K562 (cell line): ENCODE data around the gene CTBS. TPM values are rescaled to one million over a fixed set of nuclear protein-coding genes. Genes with fewer than 3 reads are reported as not detected.
A peak's percentile ranks its signal among the peaks of the same experiment; 100 is the strongest.

Experiments
- BRCA1 ChIP-seq, 2 experiments: fragments of 450-650 bp in 1 of 2; sonication (generic) in 1 of 2; formaldehyde crosslinking in 1 of 2; IDR thresholded peaks; 2 replicates each; pipeline versions ENCODE4 v1.5.0 to v1.6.1; 2017 to 2020; ENCODE audit warnings: mild to moderate bottlenecking in 1 of 2, missing genetic modification reagents in 1 of 2
- CTBP1 ChIP-seq: fragments of 450-650 bp; IDR thresholded peaks from 2 replicates; pipeline ENCODE4 v1.6.1; 2016; ENCODE audit warnings: borderline replicate concordance
- E2F1 ChIP-seq: sonication (generic); formaldehyde crosslinking; IDR thresholded peaks from 2 replicates; pipeline ENCODE4 v1.8.1; 2023; ENCODE audit warnings: mild to moderate bottlenecking, missing genetic modification reagents, moderate library complexity
- FOXK2 ChIP-seq, 2 experiments: fragments of 450-650 bp; IDR thresholded peaks in 1 of 2; conservative IDR thresholded peaks in 1 of 2; 2 replicates each; pipeline ENCODE4 v1.6.1; 2016; ENCODE audit warnings: low read depth in 2 of 2, mild to moderate bottlenecking in 1 of 2
- GATAD2A ChIP-seq: fragments of 450-650 bp; IDR thresholded peaks from 2 replicates; pipeline ENCODE4 v1.6.1; 2017
- GTF3C2 ChIP-seq: IDR thresholded peaks from 3 replicates; pipeline ENCODE4 v1.6.1; 2011; ENCODE audit warnings: borderline replicate concordance, mild to moderate bottlenecking, moderate library complexity; ENCODE audit not compliant: insufficient read length; ENCODE audit errors: extremely low read depth
- KDM2B ChIP-seq: fragments of 250-450 bp; sonication (Bioruptor Pico); IDR thresholded peaks from 2 replicates; pipeline ENCODE4 v1.8.0; 2021; ENCODE audit warnings: mild to moderate bottlenecking, moderate library complexity
- KLF16 ChIP-seq: IDR thresholded peaks from 2 replicates; pipeline ENCODE4 v1.6.1; 2016; ENCODE audit warnings: antibody characterized with exemption
- MCM2 ChIP-seq: fragments of 450-650 bp; IDR thresholded peaks from 2 replicates; pipeline ENCODE4 v1.6.1; 2017; ENCODE audit warnings: low read depth, mild to moderate bottlenecking
- MTA1 ChIP-seq: fragments of 450-650 bp; IDR thresholded peaks from 2 replicates; pipeline ENCODE4 v1.6.1; 2017; ENCODE audit warnings: borderline replicate concordance
- NCOA6 ChIP-seq: fragments of 450-650 bp; IDR thresholded peaks from 2 replicates; pipeline ENCODE4 v1.6.1; 2017; ENCODE audit warnings: mild to moderate bottlenecking
- PBX2 ChIP-seq, 2 experiments: IDR thresholded peaks in 1 of 2; conservative IDR thresholded peaks in 1 of 2; 2 replicates each; pipeline ENCODE4 v1.6.1; 2016; ENCODE audit warnings: low read depth in 2 of 2, mild to moderate bottlenecking in 1 of 2, missing compliant biosample characterization in 1 of 2, missing genetic modification characterization in 1 of 2, moderate library complexity in 1 of 2
- POLR2B ChIP-seq: fragments of 450-650 bp; IDR thresholded peaks from 2 replicates; pipeline ENCODE4 v1.6.1; 2018; ENCODE audit warnings: low read depth; ENCODE audit not compliant: partially characterized antibody
- RBM25 ChIP-seq: fragments of 200-400 bp; formaldehyde crosslinking; IDR thresholded peaks from 2 replicates; pipeline ENCODE4 v1.6.1; 2018; ENCODE audit warnings: low read length, low read depth, moderate library complexity; ENCODE audit not compliant: severe bottlenecking
- SMAD4 ChIP-seq: fragments of 250-450 bp; sonication (Bioruptor Pico); conservative IDR thresholded peaks from 2 replicates; pipeline ENCODE4 v1.8.0; 2021; ENCODE audit warnings: inconsistent platforms, mild to moderate bottlenecking, moderate library complexity
- SMARCE1 ChIP-seq: fragments of 450-650 bp; IDR thresholded peaks from 2 replicates; pipeline ENCODE4 v1.7.1; 2016; ENCODE audit warnings: mild to moderate bottlenecking
- ZNF239 ChIP-seq: fragments of 250-450 bp; sonication (Bioruptor Pico); IDR thresholded peaks from 2 replicates; pipeline ENCODE4 v1.4.0; 2020; ENCODE audit warnings: mild to moderate bottlenecking
- ZNF253 ChIP-seq: fragments of 250-450 bp; sonication (Bioruptor Pico); conservative IDR thresholded peaks from 2 replicates; pipeline ENCODE4 v1.6.1; 2021; ENCODE audit warnings: mild to moderate bottlenecking
- ZNF395 ChIP-seq: fragments of 200-800 bp; sonication (Bioruptor generic); IDR thresholded peaks from 2 replicates; pipeline ENCODE4 v1.6.1; 2017; ENCODE audit warnings: missing genetic modification characterization, missing compliant biosample characterization
- polyA plus RNA-seq, 8 experiments: library from polyadenylated mRNA; depleted of rRNA in 4 of 8; stranded (reverse) in 5 of 8; unstranded in 3 of 8; fragments of >200 nt; fragmentation: Nextera tagmentation in 2 of 8; fragmentation: Illumina TruSeq in 1 of 8; extraction: Ambion mirVana in 2 of 8; extraction: Trizol in 1 of 8; gene quantifications; 2 replicates each; pipeline versions ENCODE4 v1.2.1 to v1.2.3, GENCODE V29; 2011 to 2014; ENCODE audit warnings: inconsistent platforms in 1 of 8, missing spikeins in 1 of 8
- total RNA-seq, 7 experiments: library from RNA; depleted of rRNA in 6 of 7; stranded (reverse); fragments of >200 nt in 6 of 7; fragmentation: Illumina TruSeq in 2 of 7; extraction: Trizol in 2 of 7; gene quantifications; 2 replicates each; pipeline versions ENCODE4 v1.2.1 to v1.2.3, GENCODE V29; 2011 to 2021; ENCODE audit warnings: low replicate concordance in 1 of 7

CTBS gene
- total and polyA plus RNA-seq, 9 of the 15 experiments (the other 6 are each of a cell fraction or from before 2014, with no cell fraction given) = 3.0 to 19.8 (median 9.9) TPM

DNA sequence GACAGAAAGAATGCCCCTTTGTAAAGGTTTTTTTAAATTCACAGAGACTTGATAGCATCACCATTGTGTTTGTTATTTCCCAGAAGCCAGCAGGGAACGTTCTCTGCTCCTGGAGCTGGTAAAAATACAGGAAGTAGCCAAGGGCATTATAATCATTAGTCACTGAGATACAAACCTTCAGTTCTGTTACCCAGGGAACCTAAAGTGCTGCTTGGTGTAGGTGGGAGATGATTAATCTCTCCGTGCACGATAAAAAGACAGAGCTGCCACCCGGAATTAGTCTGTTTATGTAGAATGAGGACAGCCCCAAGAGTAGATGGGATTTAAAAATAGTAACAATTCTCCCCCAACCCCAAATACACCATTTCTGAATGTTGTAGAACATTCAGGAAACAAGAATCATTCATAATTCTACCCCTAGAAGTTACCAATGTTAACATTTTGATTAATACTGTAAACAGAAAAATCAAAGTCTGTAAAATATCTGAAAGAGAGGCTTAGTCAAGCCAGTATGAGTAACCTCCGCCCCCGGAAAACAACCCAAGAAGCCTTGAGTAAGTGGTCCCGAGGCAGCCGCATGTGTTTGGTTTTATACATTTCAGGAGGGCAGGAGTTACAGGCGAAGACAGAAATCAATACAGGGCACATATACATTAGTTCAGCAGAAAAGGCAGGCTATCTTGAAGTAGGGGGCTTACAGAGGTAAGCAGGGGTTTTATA lies 45.3 kb upstream of the CTBS start (continued):
- TF ChIP-seq E2F1 (CRISPR knock-in tag) (no peak), GATAD2A (no peak), KLF16 (no peak), MTA1 (no peak), POLR2B (no peak), ZNF239 (CRISPR knock-in tag) (no peak), SMAD4 (no peak), MCM2 (no peak), PBX2 (CRISPR knock-in tag; IDR thresholded peaks at IDR 0.05; ENCODE audit: low read depth) (no peak), PBX2 (tag; conservative IDR thresholded peaks at IDR 0.05; ENCODE audit: low read depth) (peak; percentile 88), KDM2B (CRISPR knock-in tag) (no peak), FOXK2 (conservative IDR thresholded peaks at IDR 0.05 in 1 of 2, IDR thresholded peaks at IDR 0.05 in 1 of 2; ENCODE audit: low read depth in 2 of 2) (0 out of 4 replicates have a peak, but pooled peaks of 1 of the 2 experiments have one; percentile 14), RBM25 (no peak), BRCA1 (IDR thresholded peaks at IDR 0.05) (no peak), BRCA1 (CRISPR knock-in tag; IDR thresholded peaks at IDR 0.05) (no peak), ZNF253 (CRISPR knock-in tag) (no peak), CTBP1 (0 out of 2 replicates have a peak, but pooled peaks have one; percentile 24), GTF3C2 (no peak), SMARCE1 (peak; percentile 21; the same call in 1 of the 2 replicates), NCOA6 (no peak), ZNF395 (0 out of 2 replicates have a peak, but pooled peaks have one; percentile 20)
